ENCODE results near the gene CTSF. TPM values are rescaled to one million over a fixed set of nuclear protein-coding genes. Genes with fewer than 3 reads are reported as not detected.

Gene CTSF
- total RNA-seq, 1 donor from 2014 or later: 25.1 TPM

DNA sequence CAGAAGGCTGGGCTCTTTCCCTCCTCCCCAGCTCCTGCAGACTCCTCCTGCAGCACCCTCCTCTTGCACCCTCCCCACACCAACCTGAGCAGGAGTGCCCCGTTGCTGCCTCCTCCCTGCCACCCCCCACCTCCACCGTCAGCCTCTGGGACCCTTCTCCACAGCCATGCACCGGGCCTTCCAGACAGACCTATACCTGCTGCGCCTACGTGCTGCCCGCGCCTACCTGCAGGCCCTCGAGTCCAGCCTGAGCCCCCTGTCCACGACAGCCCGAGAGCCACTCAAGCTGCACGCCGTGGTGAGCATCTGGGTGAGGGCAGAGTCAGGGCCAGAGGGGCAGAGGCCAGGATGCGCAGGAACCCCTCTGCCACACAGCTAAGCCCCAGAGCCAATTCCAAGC is 38.8 kb downstream of the CTSF start:
- Histone ChIP-seq H3K36me3 (ENCODE audit: control insufficient read depth, insufficient read depth, low read length) (no peaks in the 10 kb centered on the region), H3K4me3 (ENCODE audit: low read depth, low read length) (no peak overlapping the region), H3K27me3 (ENCODE audit: control insufficient read depth, insufficient read depth, low read length) (no peaks in the 10 kb centered on the region)
- DNase-seq (ENCODE audit: low read depth): no peak
- TF ChIP-seq, protein P1, sequence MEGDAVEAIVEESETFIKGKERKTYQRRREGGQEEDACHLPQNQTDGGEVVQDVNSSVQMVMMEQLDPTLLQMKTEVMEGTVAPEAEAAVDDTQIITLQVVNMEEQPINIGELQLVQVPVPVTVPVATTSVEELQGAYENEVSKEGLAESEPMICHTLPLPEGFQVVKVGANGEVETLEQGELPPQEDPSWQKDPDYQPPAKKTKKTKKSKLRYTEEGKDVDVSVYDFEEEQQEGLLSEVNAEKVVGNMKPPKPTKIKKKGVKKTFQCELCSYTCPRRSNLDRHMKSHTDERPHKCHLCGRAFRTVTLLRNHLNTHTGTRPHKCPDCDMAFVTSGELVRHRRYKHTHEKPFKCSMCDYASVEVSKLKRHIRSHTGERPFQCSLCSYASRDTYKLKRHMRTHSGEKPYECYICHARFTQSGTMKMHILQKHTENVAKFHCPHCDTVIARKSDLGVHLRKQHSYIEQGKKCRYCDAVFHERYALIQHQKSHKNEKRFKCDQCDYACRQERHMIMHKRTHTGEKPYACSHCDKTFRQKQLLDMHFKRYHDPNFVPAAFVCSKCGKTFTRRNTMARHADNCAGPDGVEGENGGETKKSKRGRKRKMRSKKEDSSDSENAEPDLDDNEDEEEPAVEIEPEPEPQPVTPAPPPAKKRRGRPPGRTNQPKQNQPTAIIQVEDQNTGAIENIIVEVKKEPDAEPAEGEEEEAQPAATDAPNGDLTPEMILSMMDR (IDR thresholded peaks at IDR 0.05; ENCODE audit: insufficient read depth, low read length, poor library complexity, severe bottlenecking): no peak

DNA sequence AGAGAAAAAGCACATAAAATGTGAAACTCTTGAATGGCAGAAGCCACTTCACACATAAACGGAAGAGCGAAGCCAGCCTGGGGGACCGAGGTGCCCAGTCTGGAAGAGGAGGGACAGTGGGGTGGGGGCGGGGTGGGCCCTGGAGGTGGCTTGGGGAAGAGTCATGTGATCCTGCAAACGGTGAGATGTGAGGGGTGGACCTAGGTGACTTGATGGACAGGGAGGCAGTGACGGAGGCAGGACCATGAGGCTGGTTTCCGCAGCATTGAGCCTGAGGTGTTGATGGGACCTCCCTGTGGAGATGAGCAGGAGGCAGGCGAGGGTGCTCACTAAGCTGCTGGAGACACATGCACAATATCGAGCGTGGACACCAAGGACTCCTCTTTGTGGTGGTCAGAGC is 39.3 kb downstream of the CTSF start:
- Histone ChIP-seq H3K4me3 (ENCODE audit: low read depth, low read length) (no peak overlapping the region), H3K36me3 (ENCODE audit: control insufficient read depth, insufficient read depth, low read length) (no peaks in the 10 kb centered on the region), H3K27me3 (ENCODE audit: control insufficient read depth, insufficient read depth, low read length) (no peaks in the 10 kb centered on the region)
- TF ChIP-seq, protein P1 (IDR thresholded peaks at IDR 0.05; ENCODE audit: insufficient read depth, low read length, poor library complexity, severe bottlenecking): no peak
- no peak for DNase-seq (ENCODE audit: low read depth)

DNA sequence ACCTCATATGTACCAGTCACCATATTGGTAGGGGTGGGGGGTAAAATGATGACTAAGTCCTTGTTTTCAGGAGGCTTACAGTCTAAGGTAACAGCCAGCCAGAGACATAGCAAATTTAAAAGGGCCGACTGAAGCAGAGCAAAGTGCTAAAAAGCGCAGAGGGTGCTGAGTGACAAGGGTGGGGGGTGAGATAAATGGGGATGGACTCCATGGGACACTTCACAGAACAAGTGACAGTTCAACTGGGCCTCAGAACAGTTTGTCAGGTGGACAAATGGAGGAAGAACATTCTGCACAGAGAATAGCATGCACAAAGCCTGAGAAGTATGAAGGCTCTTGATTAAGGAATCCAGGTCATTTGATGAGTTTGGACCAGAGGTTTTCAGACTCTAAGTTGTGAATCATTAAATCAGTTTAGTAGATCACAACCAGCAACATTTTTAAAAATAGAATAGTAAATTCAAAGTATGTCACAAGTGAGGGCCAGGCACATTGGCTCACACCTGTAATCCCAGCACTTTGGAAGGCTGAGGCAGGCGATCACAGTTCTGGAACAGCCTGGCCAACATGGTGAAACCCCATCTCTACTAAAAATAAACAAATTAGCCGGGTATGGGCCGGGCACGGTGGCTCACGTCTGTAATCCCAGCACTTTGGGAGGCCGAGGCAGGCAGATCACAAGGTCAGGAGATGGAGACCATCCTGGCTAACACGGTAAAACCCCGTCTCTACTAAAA is 43.9 kb downstream of the CTSF start:
- TF ChIP-seq, protein P1 (IDR thresholded peaks at IDR 0.05; ENCODE audit: insufficient read depth, low read length, poor library complexity, severe bottlenecking): no peak
- no peaks in the 10 kb centered on the region for H3K36me3 ChIP-seq (ENCODE audit: control insufficient read depth, insufficient read depth, low read length)
- H3K27me3 ChIP-seq (ENCODE audit: control insufficient read depth, insufficient read depth, low read length): no peaks in the 10 kb centered on the region
- no peak for DNase-seq (ENCODE audit: low read depth)
- H3K4me3 ChIP-seq (ENCODE audit: low read depth, low read length): no peak overlapping the region

DNA sequence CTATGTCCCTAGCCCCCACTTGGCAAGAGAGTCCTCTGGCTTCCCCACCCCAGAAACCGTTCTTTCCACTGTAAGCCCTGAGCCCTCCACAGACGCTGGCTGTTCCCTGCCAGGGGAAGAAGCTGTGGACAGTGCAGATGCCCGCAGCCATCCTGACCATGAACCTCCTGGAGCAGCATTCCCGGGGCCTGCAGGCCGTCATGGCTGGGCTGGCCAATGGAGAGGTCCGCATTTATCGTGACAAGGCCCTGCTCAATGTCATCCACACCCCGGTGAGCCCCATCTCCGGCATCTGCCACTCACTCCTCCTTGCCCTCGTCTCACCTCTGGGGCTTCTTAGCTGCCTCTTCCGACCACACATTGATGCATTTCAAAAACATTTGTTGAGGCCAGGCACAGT is 44.8 kb downstream of the CTSF start:
- no peak overlapping the region for H3K4me3 ChIP-seq (ENCODE audit: low read depth, low read length)

More for the DNA sequence above, 44.8 kb downstream of the CTSF start:
- TF ChIP-seq, protein P1 (IDR thresholded peaks at IDR 0.05; ENCODE audit: insufficient read depth, low read length, poor library complexity, severe bottlenecking): no peak
- Histone ChIP-seq H3K27me3 (ENCODE audit: control insufficient read depth, insufficient read depth, low read length) (no peaks in the 10 kb centered on the region), H3K36me3 (ENCODE audit: control insufficient read depth, insufficient read depth, low read length) (no peaks in the 10 kb centered on the region)
- no peak for DNase-seq (ENCODE audit: low read depth)

Other genes starting within 250 kb of the CTSF start
- 3.1 and 3.8 TPM in 2 replicates for gene RIN1, start 232.2 kb downstream of the CTSF start, total RNA-seq
- 84.9 and 86.5 TPM in 2 replicates for gene BRMS1, start 223.5 kb downstream of the CTSF start, total RNA-seq
- 20.3 and 20.4 TPM in 2 replicates for gene B4GAT1, start 221.0 kb downstream of the CTSF start, total RNA-seq
- 5.5 and 7.7 TPM in 2 replicates for gene SLC29A2, start 196.8 kb downstream of the CTSF start, total RNA-seq
- not detected in 2 replicates for gene NPAS4, start 147.6 kb downstream of the CTSF start, total RNA-seq
- gene MRPL11, start 129.8 kb downstream of the CTSF start, total RNA-seq: 54.8 and 62.6 TPM in 2 replicates
- gene PELI3, start 101.7 kb downstream of the CTSF start, total RNA-seq: 2.3 and 5.0 TPM in 2 replicates
- 84.6 and 108 TPM in 2 replicates for gene DPP3, start 88.2 kb downstream of the CTSF start, total RNA-seq
- gene BBS1, start 58.0 kb downstream of the CTSF start, total RNA-seq: 31.7 and 39.6 TPM in 2 replicates
- gene ZDHHC24, start 22.6 kb downstream of the CTSF start, total RNA-seq: 22.0 and 22.4 TPM in 2 replicates
- not detected in 2 replicates for gene ACTN3, start 21.7 kb downstream of the CTSF start, total RNA-seq
- gene CCDC87, start 24.5 kb upstream of the CTSF start, total RNA-seq: 0.58 and 0.75 TPM in 2 replicates
- 20.6 and 21.8 TPM in 2 replicates for gene CCS, start 24.6 kb upstream of the CTSF start, total RNA-seq
- 49.9 and 64.6 TPM in 2 replicates for gene RBM14, start 48.0 kb upstream of the CTSF start, total RNA-seq
- gene RBM4, start 70.1 kb upstream of the CTSF start, total RNA-seq: 168 and 174 TPM in 2 replicates
- gene RBM4B, start 109.3 kb upstream of the CTSF start, total RNA-seq: 17.4 and 17.8 TPM in 2 replicates
- 79.4 and 99.9 TPM in 2 replicates for gene SPTBN2, start 160.6 kb upstream of the CTSF start, total RNA-seq